H1 (cell line): ENCODE results near the gene IGFALS. TPM values are rescaled to one million over a fixed set of nuclear protein-coding genes. Genes with fewer than 3 reads are reported as not detected.

Experiments used
- CBX5 ChIP-seq: fragments of 300-800, 300-1000 bp; sonication (generic); IDR thresholded peaks from 2 replicates; pipeline ENCODE4 v1.7.1; 2016; ENCODE audit warnings: antibody characterized with exemption, low read length, low read depth
- CREB1 ChIP-seq: IDR thresholded peaks from 2 replicates; pipeline ENCODE4 v1.6.1; 2012; ENCODE audit warnings: inconsistent platforms
- E2F6 ChIP-seq: IDR thresholded peaks from 2 replicates; pipeline ENCODE4 v1.6.1; 2012; ENCODE audit warnings: inconsistent platforms
- FOSL1 ChIP-seq: IDR thresholded peaks from 2 replicates; pipeline ENCODE4 v1.6.1; 2011; ENCODE audit warnings: mild to moderate bottlenecking, low read depth, low read length, moderate library complexity; ENCODE audit not compliant: insufficient read depth
- JUND ChIP-seq: IDR thresholded peaks from 2 replicates; pipeline ENCODE4 v1.6.1; 2011; ENCODE audit warnings: mild to moderate bottlenecking, improper control_type of control experiment, low read length
- RFX5 ChIP-seq: IDR thresholded peaks from 2 replicates; pipeline ENCODE4 v1.6.1; 2011; ENCODE audit warnings: low read depth, low read length, improper control_type of control experiment, borderline replicate concordance
- RXRA ChIP-seq: IDR thresholded peaks from 2 replicates; pipeline ENCODE4 v1.6.1; 2011; ENCODE audit warnings: low read depth, mild to moderate bottlenecking, low read length, moderate library complexity; ENCODE audit not compliant: insufficient read depth
- polyA plus RNA-seq, 7 experiments: library from polyadenylated mRNA; depleted of rRNA in 3 of 7; stranded (reverse) in 5 of 7; unstranded in 2 of 7; fragments of >200 nt in 5 of 7; fragments of 200-250 nt in 2 of 7; gene quantifications; 1 replicate in 5 of 7; 2 replicates in 1 of 7; 4 replicates in 1 of 7; pipeline versions ENCODE4 v1.2.1 to v1.2.3, GENCODE V29; 2011 to 2013; ENCODE audit warnings: missing spikeins in 2 of 7, mixed read lengths in 2 of 7
- total RNA-seq: library from RNA; stranded (reverse); fragmentation: NEBNext Ultra II Directional; extraction: Animal tissue kit (Norgen Biotek cat#: 25700); gene quantifications from 2 replicates; pipeline ENCODE4 v1.2.1, GENCODE V29; 2021

IGFALS gene
- total and polyA plus RNA-seq, 2 of the 8 experiments (the other 6 are each of a cell fraction or from before 2014, with no cell fraction given) = not detected

- TF ChIP-seq RFX5 = no peak
- no peak for TF ChIP-seq JUND
- no peak for TF ChIP-seq RXRA
- no peak for TF ChIP-seq CBX5
- TF ChIP-seq FOSL1 = no peak
- no peak for TF ChIP-seq E2F6
- no peak for TF ChIP-seq CREB1
These were observed 49.8 kb downstream of the IGFALS start (continued) for GRCh38 chr16:1743376-1744337.
